AML-193 (cell line): Measurements from ENCODE around the gene UBTF.
A peak's percentile ranks its signal among the peaks of the same experiment; 100 is the strongest.

ENCODE experiments used
- DNase-seq, 2 experiments: peaks; one replicate each; lab custom pipeline; 2025; lab: John Stamatoyannopoulos, UW

Gene UBTF

DNA sequence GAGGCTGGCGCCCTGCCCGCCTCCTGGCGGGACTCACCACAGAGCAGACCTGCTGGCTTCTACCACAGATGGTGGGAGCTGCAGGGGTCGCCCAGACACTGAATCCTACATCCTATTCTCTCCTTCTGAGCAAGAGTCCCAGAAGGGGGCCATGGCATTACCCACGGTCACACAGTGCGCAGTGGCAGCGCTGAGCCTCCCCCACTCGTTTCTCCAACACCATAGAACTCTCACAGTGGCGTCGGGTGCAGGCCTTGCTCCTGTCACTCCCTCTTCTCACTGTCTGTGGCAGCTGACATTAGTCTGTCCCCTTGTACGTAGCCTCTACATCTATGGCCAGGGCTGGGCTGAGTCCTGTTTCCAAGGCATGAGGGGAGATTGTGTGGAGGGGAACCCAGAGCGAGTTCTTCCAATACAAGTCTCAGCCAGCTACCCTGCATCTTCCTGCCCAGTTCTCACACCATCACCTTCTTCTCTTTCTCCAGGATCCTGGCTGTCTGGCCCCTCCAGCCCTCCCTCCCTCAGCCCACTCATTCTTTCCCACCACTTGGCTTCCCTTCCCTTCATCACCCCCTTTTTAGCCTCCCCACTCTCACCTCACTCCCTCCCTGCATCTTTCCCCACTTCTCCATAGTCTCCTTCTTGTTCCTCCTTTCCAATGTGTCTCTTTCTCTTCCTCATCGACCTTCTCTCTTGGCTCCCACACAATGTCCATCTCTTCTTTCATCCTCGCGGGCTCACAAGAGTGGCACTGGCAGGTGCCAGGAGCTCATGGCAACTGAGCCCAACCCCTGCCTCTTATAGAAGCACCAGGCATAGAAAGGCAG, 5.9 kb downstream of the UBTF start:
- DNase-seq = no peak

DNA sequence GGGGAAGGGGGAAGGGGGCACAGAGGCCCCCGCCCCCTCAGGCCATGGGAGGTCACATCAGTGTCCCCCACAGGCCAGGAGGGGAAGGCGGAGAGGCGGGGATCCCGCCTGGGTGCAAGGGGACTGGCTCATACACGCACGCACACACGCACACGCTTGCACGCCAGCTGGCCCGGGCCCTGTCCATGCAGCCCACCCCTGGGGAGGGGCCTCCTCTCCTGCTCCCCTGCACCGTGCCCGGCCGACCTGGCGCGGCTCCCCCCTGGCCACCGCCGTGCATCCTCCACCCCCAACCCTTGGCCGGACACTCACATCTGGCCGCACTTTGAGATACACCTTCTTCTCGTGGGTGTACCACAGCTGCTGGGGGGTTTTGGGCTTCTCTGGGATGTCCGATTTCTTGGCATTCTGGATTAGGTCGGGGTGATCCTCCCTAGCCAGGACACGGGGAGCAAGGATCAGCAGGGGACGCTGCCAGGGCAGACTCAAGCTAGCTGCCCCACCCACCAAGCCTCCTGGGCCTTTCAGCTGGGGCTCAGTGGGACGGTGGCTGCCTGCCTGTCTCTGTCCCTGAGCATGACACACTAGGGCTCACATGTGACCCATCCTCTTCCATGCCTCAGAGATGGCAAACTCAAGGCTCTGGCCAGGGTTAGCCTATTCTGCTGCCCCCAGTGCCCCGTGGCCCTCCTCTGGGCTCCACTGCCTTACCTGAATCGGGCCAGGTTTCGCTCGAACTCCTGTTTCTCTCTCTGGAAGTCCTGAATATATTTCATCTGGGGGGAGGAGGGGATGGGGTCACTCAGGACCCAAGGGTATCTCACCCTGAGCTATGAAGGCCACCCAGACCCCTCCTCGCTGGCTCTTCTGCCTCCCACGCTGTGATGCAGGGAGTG, 6.7 kb downstream of the UBTF start:
- DNase-seq = no peak

DNA sequence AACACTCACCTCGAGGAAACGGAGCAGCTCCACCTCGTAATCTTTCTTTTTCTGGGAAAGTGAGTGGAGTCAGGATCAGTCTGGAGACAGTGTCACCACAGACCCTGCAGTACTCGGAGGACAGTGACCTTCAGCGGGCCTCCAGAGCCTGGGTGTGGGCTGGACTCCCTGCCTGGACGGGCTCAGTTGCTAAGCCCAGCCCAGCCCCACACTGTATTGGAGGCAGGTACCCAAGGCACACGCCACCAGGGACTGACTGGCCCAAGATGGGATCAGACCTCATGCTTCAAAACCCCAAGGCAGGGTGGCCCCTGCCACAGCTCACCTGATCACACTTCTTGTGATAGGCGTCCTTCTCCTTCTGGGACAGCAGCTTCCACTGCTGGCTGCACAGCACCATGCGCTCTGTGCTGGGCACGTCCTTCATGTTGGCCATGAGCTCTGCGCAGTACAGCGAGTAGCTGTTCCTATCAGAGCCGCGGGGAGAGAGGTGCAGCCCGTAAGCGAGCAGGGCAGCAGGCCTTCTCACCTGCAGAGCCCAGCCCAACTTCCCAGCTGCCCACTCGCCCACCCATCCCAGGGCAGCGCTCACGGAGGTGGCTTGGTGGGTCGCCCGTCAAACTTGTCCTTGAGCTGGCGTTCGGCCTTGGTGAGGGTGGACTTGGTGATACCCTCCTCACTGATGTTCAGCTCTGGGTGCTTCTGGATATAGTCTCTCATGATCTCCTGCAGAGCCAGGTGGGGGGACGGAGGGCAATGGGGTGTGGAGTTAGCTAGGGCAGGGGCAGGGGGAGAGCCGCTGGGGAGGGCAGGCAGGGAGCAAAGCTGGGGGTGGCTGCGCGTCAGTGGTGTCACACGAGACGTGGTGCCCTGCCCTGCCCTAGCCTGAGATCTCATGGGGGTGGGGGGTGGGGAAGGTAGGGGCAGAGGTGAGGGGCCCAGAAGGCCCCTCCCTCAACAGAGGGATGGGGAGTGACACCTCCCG, 7.9 kb downstream of the UBTF start:
- DNase-seq = no peak

DNA sequence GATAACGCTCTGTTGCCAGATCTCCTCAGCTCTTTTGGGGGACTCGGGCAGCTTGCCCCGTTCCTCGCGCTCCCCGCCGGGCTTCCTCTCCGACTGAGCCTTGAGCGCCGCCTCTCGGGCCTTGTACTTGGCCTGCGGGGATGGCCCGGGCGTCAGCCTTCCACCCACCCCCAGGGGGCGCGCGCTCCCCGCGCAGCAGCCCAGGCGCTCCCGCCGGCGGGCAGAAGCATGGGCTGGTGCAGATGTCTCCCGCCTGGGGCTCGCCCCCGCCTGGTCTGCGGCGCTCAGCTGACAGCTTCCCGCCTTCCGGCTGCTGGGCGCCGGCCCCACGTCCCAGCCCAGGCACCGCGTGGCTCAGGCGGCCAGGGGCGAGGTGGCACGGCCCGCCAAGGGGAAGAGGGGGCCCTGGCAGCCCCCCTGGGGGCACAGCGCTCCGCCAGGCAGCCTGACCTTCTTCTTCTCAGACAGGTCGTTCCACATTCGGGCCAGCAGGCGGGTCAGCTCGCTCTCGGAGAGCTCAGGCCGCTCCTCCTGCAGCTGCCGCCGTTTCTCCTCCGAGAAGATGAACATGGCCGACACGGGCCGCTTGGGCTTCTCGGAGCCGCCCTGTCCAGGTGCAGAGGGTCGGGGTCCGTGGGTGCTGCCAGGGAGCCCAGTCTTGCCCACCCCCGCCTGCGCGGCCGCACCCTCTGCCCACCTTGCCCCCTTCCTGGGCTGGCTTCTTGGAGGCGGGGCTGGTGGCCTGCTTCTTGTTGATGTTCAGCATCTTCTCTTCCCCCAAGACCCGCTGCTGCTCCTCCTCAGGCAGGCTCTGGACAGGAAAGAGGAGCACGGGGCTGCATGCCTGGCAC, 8.9 kb downstream of the UBTF start:
- DNase-seq = peak; percentile 94 to 95

DNA sequence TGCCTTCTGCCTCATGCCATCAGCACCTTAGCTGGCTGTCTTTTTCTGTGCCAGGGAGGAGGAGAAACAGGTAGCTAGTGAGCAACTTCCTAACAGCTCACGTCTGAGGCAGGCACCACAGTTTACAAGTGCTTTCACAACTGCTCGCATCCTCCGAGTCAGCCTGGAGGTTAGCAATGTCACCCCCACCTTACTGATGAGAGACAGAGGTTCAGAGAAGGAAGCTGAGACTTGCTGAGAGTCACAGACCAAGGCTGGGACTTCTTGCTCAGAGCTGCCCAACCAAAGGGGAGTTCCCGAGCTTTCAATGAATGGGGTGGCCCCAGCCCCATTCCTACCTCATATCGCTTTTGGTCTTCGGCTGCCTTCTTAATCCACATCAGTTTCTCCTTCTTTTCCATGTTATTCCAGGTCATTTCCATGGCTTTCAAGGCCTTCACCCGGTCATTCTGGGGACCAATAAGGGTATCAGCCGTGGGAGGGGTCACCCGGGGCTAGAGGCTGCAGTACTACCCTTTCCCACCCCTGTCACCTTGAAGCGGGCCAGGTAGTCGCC, 9.6 kb downstream of the UBTF start:
- DNase-seq = no peak

DNA sequence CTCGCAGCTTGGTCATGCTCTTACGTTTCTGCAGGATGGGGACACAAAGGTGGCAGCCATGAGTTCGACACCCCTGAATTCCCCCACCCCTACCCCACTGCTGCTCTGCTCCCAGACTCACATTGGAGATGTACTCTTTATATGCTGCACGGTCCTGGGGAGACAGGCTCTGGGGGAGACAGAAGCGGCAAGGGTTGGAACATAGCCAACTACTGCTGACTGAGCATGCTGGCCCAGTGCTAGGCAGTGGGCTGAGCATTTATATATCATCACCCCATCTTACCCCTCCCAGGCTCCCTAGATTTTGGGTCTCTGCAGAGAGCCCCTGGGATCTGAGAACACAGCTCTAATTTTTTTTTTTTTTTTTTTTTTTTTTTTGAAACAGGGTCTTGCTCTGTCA, 11.7 kb downstream of the UBTF start:
- DNase-seq = no peak

DNA sequence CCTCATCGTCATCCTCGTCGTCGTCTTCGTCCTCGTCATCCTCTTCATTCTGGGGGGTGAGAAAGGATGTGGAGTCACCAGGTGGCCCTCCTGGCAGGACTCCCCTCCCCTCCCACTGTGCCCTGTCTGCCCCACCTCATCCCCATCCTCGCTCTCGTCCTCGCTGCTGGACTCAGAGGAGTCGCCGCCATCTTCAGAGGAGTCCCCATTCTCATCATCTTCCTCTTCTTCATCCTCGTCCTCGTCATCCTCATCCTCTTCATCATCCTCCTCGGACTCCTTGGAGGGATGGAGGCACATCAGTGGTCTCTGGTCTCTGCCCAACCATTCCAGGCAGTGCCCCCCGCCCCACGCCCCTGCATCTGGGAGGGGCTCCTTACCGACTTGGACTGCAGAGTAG, 12.2 kb downstream of the UBTF start:
- DNase-seq = no peak

DNA sequence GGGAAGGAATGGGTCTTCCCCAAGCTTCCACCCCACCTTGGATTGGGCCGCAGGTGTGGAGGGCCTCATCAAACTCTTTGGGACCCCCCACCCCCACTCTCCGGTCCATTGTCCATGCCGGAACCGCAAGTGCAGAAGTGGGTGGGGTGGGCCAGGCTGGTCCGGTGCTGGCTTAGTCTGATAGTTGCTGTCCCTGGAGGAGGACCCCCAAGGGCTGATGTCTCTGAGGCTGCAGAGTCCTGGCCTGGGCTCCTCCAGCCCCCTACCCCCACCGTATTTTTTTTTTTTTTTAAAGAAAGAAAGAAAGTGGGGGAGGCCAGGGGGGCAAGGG, 12.7 kb downstream of the UBTF start:
- DNase-seq = no peak

DNA sequence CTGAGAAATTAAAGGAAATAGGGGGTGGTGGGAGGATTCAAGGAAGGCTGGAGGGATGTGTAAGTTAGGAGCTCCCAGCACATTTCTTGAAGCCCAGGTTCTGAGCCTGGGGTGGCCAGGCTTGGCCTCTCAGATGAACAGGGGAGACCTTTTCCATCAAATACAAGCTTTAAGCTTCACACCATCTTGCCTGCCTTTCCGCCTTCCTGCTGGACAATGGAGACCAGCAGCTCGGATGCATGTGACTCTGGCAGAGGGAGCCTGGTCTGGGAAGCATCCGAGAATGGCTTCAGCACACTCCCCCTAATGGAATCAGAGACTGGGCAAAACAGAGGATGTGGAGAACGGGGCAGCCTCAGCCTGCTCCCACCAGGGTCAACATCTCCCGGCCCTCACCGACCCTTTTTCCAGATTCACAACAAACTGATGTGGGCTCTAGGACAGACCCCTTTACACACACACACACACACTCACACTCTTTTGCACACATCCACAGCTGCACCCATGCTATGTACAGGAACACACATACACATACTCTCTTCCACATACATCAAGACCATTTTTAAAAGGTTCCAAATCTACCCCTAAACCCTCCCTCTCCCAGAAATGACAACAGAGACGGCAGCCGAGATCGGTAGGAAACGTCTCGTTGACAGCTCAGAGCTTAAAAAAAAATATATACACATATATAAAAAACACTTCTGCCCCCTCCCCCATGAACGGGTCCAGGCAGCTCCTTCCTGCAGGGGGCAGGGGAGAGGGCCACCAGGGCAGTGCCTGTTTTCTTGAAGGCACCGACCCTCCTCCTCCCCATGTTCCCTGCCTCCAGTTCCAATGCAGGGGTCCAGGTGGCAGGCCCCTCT, 13.3 kb downstream of the UBTF start:
- DNase-seq = no peak

DNA sequence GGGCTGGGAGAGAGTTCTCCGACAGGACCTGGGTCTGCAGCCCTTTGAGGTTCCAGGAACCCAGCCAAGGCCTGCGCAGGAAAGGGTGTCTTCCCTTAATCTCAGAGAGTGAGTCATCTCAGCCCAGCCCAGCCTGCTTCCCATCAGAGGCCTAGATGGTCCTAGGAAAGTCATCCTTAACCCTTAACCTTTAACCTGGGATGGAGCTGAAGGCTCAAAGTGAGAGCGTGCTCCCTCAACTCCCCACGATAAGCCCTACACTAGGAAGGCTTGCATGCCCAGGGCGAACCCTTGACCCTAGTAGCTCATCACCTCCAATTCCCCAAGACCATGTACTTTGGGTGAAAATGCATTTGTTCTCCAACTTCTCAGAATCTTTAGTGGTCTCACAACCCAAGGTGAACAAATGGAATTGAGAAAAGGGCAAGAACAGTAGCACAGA, 15.0 kb downstream of the UBTF start:
- DNase-seq = no peak

DNA sequence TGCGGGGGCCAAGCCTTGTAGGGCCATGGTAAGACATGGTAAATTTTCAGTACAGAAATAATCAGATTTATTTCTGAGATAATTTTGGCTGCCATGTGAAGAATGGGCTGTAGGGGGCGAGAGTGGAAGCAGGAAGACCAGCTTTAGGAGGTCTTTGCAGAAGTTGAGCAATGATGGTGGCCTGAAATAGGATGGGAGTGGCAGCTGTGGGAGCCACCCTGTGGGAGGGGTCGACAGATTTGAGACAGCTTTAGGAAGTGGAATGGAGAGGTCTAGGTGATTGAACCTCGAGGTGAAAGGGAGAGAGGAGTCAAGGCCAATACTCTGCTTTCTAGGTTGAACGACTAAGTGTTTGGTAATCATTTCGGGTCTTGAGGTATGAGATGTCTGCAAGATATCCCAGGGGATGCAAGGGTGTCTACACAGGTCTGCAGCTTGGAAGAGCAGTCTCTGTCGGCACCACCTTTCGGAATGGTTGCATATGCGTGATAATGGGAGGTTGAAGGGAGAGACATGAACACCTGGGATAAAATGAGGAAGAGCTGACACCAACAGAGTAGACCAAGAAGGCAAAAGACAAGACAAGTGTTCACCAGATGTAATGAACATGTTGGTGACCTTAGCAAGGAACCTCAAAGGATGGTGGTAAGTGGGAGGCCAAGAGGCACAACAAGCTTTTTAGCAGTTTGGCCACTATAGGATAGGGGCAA, 15.6 kb downstream of the UBTF start:
- DNase-seq = peak; percentile 85 to 89

DNA sequence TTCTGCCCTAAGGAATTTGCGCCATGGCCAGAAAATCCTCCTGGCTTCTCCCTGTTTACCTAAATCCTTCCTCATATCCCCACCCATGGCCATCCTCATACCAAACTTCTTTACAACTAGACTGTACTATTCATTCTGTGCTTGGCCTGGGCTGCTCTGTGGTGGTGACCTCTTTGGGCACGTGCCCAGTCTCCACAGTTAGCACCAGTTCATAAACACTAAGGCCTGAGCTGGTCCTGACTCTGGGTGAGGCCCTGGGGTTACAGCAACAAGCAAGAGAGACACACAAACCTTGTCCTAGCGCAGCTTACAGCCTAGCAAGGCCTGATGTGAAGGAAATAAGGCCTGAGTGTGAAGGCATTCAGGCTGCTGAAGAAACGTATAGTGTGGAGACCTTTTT, 16.7 kb downstream of the UBTF start:
- no peak for DNase-seq

DNA sequence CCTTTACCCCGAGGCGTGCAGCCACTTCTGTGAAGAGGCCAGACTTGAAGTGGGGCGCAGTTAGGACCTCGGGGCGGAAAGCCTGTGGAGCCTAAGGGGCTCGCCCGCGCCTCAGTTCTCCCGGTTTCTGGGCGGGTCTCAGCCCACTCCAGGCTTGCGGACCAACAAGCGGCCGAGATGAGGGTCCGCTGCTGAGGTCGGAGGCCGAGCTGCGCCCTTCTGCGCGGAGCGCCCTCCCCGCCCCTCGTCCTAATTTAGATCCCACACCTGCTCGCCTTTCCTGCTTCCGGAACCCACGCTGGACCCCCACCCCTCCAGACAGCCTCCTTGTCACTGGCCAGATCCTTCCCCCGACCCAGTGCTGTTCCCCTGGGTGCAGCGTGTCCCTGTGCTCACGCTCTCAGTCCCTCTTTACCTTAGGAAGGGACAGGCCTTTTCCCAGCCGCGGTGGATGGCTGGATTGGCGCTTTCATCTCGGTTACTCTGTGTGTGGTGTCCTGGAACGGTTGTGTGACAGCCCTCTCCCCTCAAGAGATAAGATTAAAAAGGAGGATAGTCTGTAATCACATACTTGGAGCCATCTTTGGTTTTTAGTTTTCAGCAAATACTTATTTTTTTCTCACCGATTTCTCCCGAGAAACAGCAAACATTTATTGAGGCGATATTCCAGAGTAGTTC, 18.9 kb downstream of the UBTF start:
- DNase-seq = no peak

DNA sequence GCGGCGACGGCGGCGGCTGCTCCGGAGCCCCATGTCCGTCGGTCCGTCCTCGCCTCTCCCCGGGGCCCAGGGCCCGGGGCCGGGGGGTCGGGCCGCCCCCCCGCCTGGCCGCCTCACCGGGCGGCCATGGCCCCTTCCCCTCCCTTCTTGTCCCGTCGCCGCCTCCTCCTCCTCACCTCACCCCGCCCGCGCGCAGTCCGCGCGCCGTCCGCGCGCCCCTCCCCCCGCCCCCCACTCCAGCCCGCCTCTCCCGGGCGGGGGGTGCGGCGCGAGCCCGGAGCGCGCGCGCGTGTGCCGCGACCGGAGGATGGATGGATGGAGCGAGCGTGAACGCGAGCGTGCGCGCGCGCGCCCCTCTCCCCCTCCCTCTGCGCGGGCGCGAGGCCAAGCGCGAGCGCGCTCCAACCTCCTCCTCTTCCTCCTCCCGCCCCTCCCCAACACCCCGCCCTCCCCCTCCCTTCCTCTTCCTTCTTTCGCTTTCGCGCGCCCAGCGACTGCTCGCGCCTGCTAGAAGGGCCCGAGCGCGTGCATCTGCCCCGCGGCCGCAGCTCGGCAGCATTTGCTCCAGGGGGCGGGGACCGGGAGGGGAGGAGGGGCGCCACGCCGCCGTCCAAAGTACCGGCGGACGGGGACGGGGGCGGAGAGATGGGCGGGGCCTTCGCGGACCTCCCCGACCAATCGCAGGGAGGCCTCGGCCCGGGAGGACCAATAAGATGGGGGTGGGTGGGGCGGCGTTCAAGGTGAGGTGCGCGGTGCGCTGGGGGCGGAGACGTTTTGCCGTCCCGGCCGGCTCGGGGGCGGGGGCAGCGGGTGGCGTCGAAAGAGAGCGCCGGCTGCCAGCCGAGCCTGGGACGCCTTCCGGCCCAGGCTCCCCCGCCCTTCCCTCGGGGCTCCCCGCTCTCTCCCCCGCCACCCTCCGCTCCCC, 19.7 kb downstream of the UBTF start, which contains the start of gene ATXN7L3:
ATXN7L3 (minus strand) TSS at position 332 of the 925 bp plus-strand sequence. CDS start 1,814 bp downstream, outside the sequence.
- peak; percentile 95 to 97 for DNase-seq

DNA sequence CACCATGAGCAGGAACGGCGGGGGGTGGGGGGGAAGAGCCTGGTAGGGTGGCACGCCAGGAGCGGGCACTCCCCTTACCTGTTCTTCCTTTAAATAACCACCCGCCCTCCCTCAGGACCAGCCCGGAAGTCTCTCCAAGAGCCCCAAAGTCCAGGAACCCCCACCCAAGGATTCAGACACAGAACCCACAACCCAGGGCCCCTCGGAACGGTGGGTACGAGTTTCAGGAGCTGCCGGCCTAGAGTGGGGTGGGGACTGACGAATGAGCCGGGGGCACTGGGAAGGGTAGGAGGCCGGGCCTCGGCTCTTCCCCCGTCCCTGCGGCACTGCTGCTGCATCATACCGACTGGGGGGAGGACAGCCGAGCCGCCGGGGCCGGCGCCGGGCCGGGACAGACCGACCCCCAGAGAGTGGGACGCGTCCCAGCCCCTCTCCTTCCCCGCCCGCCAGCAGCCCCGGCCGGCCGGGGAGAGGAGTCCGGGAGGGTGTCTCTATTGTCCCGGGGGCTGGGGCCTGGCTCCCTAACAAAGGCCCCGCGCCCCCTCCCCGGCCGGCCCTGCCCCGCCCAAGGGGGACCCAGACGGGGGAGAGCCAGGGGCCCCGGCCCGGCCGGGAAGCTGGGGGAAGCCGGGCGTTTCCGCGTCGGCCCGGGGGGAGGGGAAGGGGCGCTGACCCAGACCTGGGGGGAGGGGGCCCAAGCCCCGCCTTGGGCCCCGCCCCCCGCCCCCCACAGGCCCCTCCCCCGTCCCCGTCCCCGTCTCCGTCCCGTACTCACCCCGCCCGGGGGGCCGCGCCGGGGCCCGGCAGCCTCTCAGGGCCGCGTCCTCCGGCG, 20.5 kb downstream of the UBTF start:
- DNase-seq = peak; percentile 41 to 45

DNA sequence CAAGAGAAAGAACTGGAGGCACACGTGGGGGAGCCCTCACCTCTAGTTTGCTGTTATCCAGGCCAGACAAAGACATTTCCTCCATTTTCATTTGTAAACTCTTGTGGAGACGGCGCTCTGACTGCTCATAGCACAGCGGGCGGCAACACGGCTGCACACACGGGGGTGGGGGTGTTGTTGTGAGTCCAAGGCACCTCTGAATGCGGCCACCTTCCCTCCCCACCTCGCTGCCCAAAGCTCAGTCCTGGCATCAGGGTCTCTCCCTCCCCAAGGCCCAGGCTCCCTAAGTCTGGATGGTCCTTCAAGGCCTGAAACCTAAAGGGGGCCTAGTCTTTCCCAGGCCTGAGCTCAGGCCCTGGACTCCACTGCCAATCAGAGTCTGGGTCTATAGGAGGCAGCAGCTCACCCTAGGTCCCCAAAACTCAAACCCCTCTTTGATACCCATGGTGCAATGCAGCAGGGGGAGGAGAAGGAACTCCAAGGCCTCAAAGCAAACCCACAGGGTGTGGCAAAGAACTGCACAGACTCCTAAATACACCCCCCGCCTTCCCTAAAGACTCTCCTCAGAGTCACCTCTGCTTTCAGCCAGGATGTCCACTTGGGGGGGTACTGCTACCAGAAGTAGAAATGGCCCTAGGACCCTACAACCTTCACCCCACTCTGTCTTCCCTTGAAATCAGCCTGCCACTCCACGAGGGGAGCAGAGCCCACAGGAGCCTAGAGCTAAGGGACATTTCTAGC, 21.3 kb downstream of the UBTF start:
- DNase-seq = peak; percentile 93 to 95
